OCI-LY7 (cell line): ENCODE results near the gene OSM. TPM values are rescaled to one million over a fixed set of nuclear protein-coding genes. Genes with fewer than 3 reads are reported as not detected.

ENCODE experiments used
- BruUV-seq: library from RNA; stranded (reverse); fragments of 400-500 nt; replicated peaks from 2 replicates; lab custom pipeline; 2021; lab: Mats Ljungman, UMichigan
- CTCF ChIA-PET: fragments of 300-600 bp; sonication (Branson Sonifier 250); formaldehyde crosslinking; loops from one replicate; lab custom pipeline; 2022; ENCODE audit warnings: antibody characterized with exemption; ENCODE audit not compliant: unreplicated experiment; lab: Charles Lee
- POLR2A ChIA-PET: fragments of 300-600 bp; sonication (Branson Sonifier 250); formaldehyde crosslinking; loops from one replicate; lab custom pipeline; 2022; ENCODE audit warnings: antibody characterized with exemption; lab: Charles Lee
- DNase-seq: peaks from one replicate; pipeline ENCODE4 v3.0.0-alpha.2; 2015; ENCODE audit warnings: low spot score
- H2AFZ ChIP-seq: fragments of 200-600 bp; sonication (generic), shearing (Covaris generic); 2 replicates; pipeline ENCODE4 v1.6.1; 2014; ENCODE audit warnings: mild to moderate bottlenecking, antibody characterized with exemption, low read length, moderate library complexity
- H3K27ac ChIP-seq: fragments of 200-600 bp; sonication (generic); 2 replicates; pipeline ENCODE4 v1.5.1; 2014; ENCODE audit warnings: mixed run types, low read depth, mild to moderate bottlenecking, moderate library complexity, low read length, inconsistent platforms; ENCODE audit not compliant: poor library complexity, severe bottlenecking
- H3K36me3 ChIP-seq: fragments of 200-600 bp; sonication (generic); 2 replicates; pipeline ENCODE4 v1.6.1; 2014; ENCODE audit warnings: mild to moderate bottlenecking, antibody characterized with exemption, low read length, moderate library complexity, mixed read lengths; ENCODE audit not compliant: insufficient read depth
- H3K4me1 ChIP-seq: fragments of 200-600 bp; sonication (generic); 2 replicates; pipeline ENCODE4 v1.5.1; 2014; ENCODE audit warnings: mild to moderate bottlenecking, low read length; ENCODE audit not compliant: insufficient read depth, poor library complexity, severe bottlenecking
- H3K4me2 ChIP-seq: fragments of 200-600 bp; sonication (generic); 2 replicates; pipeline ENCODE4 v1.6.1; 2014; ENCODE audit warnings: mild to moderate bottlenecking, low read length
- H3K4me3 ChIP-seq: fragments of 200-600 bp; sonication (generic); 2 replicates; pipeline ENCODE4 v1.5.1; 2014; ENCODE audit warnings: mild to moderate bottlenecking, low read depth, low read length; ENCODE audit not compliant: poor library complexity, severe bottlenecking
- H3K79me2 ChIP-seq: fragments of 200-600 bp; sonication (generic); 2 replicates; pipeline ENCODE4 v1.6.1; 2016; ENCODE audit warnings: low read depth, mild to moderate bottlenecking, low read length, moderate library complexity, mixed read lengths; ENCODE audit not compliant: insufficient read depth
- H3K9me2 ChIP-seq: fragments of 200-600 bp; sonication (generic); 2 replicates; pipeline ENCODE4 v1.6.1; 2016; ENCODE audit warnings: mild to moderate bottlenecking, low read length, mixed read lengths; ENCODE audit not compliant: insufficient read depth
- H3K9me3 ChIP-seq: fragments of 200-600 bp; sonication (generic); 2 replicates; pipeline ENCODE4 v1.6.1; 2014; ENCODE audit warnings: mild to moderate bottlenecking, mixed run types, low read length, mixed read lengths
- H4K20me1 ChIP-seq: fragments of 200-600 bp; sonication (generic); 2 replicates; pipeline ENCODE4 v1.6.1; 2014; ENCODE audit warnings: mild to moderate bottlenecking, antibody characterized with exemption, low read length, moderate library complexity, mixed read lengths; ENCODE audit not compliant: insufficient read depth
- CTCF ChIP-seq: fragments of 200-600 bp; sonication (generic); conservative IDR thresholded peaks from 2 replicates; pipeline ENCODE4 v1.5.1; 2014; ENCODE audit warnings: mild to moderate bottlenecking, antibody characterized with exemption, low read length, moderate library complexity, mixed read lengths
- EZH2phosphoT487 ChIP-seq: fragments of 200-600 bp; sonication (generic); IDR thresholded peaks from 2 replicates; pipeline ENCODE4 v1.6.1; 2018; ENCODE audit warnings: low read depth, borderline replicate concordance, mild to moderate bottlenecking, mixed run types, antibody characterized with exemption, low read length, moderate library complexity, mixed read lengths
- intact Hi-C: fragments of 100-400 bp; cut with micrococcal nuclease; formaldehyde crosslinking; loops from one replicate; pipeline ENCODE4 v1.10.0; 2022; ENCODE audit not compliant: unreplicated experiment
- total RNA-seq, 2 experiments: library from RNA; depleted of rRNA in 1 of 2; stranded (reverse); fragments of >200 nt in 1 of 2; shearing (Covaris generic) in 1 of 2; gene quantifications; 2 replicates each; pipeline ENCODE4 v1.2.3, GENCODE V29; 2014 to 2022

OSM gene
- total RNA-seq, 2 experiments from 2014 or later: 0.91 TPM; not detected in 1

- peak; percentile 87 for DNase-seq
- no peaks in the 10 kb centered on the region for H3K9me2 ChIP-seq
- H4K20me1 ChIP-seq: no peaks in the 10 kb centered on the region
- peak overlapping the region; percentile 57 for H3K4me2 ChIP-seq
- H3K27ac ChIP-seq: peak overlapping the region; percentile 47
- peaks cover 5% of the 10 kb centered on the region; the same call in 1 of the 2 replicates for H3K79me2 ChIP-seq
- TF ChIP-seq EZH2phosphoT487 (no peak), CTCF (no peak)
- H3K36me3 ChIP-seq: peaks cover under 1% of the 10 kb centered on the region; the same call in 1 of the 2 replicates
- BruUV-seq: no TSS peak
- H3K9me3 ChIP-seq: no peaks in the 10 kb centered on the region
- ChIA-PET POLR2A (interaction anchor here (3.0 kb wide), 1 partner anchor 19 kb away, joined by 14 read pairs; the partner anchor contains the start of gene TBC1D10A), CTCF (no interaction called here)
- H3K4me3 ChIP-seq: peak overlapping the region; percentile 4
- intact Hi-C loops: loop anchor here (5.0 kb wide), 1 partner anchor 936 kb away; no protein-coding TSS in a partner anchor
- H3K4me1 ChIP-seq: peaks cover 82% of the 10 kb centered on the region
- H2AFZ ChIP-seq: no peak overlapping the region
Measured at GRCh38 chr22:30308518-30309230, 42.0 kb upstream of the OSM start.

GRCh38 chr22:30308093-30308492 is 41.4 kb upstream of the OSM start:
- ChIA-PET POLR2A (interaction anchor here (3.0 kb wide), 1 partner anchor 19 kb away, joined by 14 read pairs; the partner anchor contains the start of gene TBC1D10A), CTCF (no interaction called here)
- TF ChIP-seq CTCF (no peak), EZH2phosphoT487 (no peak)
- peak overlapping the region; percentile 4 for H3K4me3 ChIP-seq
- peak overlapping the region; percentile 57 for H3K4me2 ChIP-seq
- intact Hi-C loops: loop anchor here (5.0 kb wide), 1 partner anchor 936 kb away; no protein-coding TSS in a partner anchor
- peaks cover 6% of the 10 kb centered on the region; the same call in 1 of the 2 replicates for H3K36me3 ChIP-seq
- H4K20me1 ChIP-seq: no peaks in the 10 kb centered on the region
- no TSS peak for BruUV-seq
- no peaks in the 10 kb centered on the region for H3K9me2 ChIP-seq
- H3K79me2 ChIP-seq: peaks cover 5% of the 10 kb centered on the region; the same call in 1 of the 2 replicates
- H2AFZ ChIP-seq: no peak overlapping the region
- no peak for DNase-seq
- H3K27ac ChIP-seq: peak overlapping the region; percentile 47
- peaks cover 87% of the 10 kb centered on the region for H3K4me1 ChIP-seq
- H3K9me3 ChIP-seq: no peaks in the 10 kb centered on the region
